NCI-H1105 (cell line): ENCODE measurements around the gene TTLL10.
A peak's percentile ranks its signal among the peaks of the same experiment; 100 is the strongest.
"Not testable (repeated sequence)": the region's sequence is repeated elsewhere in the genome, so short reads cannot be mapped to it uniquely, and the experiment has no call there.

Source experiments
- DNase-seq: peaks from one replicate; lab custom pipeline; 2025; lab: John Stamatoyannopoulos, UW

Gene TTLL10

GRCh38 chr1:1141911-1142250 lies 31.8 kb upstream of the TTLL10 start:
- DNase-seq: no peak

- not testable (repeated sequence) for DNase-seq
Observed at GRCh38 chr1:1142352-1142751, 31.3 kb upstream of the TTLL10 start.

DNA sequence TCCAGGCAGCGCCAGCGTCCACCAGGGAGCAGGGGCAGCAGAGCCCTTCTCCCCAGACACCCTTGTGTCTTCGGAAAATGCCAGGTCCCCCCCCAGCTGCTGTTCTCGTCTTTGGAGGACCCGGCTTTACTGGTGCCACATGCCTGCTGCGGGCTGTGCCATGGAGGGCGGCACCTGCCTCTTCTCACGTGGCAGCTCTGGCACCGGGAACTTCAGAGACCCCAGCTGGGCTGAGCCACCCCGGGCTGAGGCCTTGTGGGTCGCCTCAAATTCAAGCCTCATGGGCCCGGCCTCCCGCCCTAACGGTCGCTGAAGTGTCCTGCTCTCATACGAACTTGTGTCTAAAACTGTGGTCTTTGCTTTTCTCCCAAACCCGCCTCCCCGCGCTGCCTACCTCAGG lies 30.8 kb upstream of the TTLL10 start:
- no peak for DNase-seq

DNA sequence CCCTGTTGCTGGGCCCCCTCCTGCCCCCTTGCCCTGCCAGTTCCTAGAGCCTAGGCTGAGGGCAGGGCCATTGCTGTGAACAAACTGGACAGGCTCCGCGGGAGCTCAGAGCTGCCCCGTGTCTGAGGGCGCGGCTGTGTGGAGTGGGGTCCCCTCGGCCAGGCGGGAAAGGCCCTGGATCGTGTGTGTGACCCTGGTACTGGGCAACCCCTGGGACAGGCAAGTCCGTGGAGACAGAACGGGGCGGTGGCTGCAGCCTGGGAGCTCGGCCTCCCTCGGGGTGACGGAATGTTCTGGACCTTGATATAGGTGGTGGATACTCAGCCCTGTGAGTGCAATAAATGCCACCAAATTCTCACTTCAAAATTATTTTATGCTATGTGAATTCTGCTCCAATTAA lies 30.0 kb upstream of the TTLL10 start:
- no peak for DNase-seq

- peak; percentile 90 for DNase-seq
Observed at GRCh38 chr1:1144122-1144842, 29.4 kb upstream of the TTLL10 start.

GRCh38 chr1:1144843-1145546 lies 28.7 kb upstream of the TTLL10 start:
- DNase-seq: no peak

DNA sequence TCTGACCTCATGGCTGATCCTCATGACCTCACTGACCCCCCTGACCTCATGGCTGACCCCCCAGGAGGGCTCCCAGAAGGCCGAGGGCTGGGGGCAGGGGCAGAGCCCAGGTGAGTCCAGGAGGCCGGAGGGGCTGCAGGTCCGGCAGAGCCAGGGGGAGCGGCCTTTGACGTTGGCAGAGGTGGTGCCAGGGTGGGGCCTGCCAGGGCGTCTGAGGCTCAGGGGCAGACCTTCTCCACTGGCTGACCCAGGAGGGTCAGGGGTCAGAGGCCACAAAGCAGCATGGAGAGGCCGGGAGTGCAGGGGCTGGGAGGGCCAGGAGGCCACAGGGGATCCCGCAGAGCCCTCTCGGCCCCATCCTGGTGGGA lies 28.1 kb upstream of the TTLL10 start:
- DNase-seq: no peak

DNA sequence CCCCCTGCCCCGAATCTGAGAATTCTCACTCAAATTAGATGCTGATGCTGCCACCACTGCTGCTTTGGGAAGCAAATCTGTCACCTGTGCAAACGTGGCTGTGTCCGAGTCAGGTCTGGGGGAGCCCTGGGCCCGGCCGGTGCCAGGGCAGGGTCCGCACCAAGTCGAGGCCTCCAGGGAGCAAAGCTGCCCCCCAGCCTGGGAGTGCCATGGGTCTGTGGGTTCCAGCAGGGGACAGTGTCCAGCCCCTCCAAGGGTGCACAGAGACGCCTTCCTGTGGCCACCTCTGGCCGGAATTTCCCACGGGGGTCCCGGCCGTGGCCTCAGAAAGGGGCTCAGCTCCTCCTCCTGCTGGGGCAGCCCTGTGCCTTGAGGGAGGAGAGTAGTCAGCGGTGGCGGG lies 27.7 kb upstream of the TTLL10 start:
- no peak for DNase-seq

DNA sequence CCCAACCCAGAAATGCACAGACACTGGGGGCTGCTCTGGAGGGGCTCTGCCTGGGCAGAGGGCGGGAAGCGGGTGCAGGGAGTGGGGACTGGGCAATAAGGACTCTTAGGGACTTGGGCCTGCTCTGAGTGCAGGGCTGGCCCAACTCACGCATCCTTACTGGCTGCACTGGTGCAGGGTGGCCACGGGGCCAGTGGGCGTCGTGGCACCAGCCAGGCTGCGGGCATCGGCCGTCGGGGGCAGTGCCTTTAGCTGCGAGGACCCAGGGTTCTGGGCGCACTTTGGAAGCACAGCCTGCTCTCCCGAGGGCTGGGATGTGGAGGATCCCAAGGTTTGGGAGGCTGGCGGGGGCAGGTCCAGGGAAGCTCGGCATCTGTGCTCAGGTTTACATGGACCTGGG lies 27.1 kb upstream of the TTLL10 start:
- DNase-seq: no peak

DNA sequence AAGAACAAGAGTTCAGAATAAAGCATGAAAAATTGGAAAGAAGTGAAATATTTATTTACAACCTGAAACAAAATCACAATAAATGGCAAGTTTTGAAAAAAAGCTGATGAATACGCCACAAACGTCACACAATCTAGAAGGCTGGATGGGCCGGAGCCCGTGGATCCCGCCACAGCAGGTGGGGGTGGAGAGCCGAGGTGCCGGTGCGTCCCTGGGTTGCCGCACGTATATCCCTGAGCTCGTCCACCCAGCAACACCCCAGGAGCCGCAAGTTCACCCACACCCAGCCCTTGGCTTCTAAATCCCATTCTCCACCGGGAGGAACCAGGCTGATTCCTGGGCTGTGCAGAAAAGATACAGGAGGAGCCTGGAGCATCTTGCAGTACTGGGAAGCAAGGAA lies 25.6 kb upstream of the TTLL10 start:
- DNase-seq: no peak

GRCh38 chr1:1148569-1148968 lies 25.1 kb upstream of the TTLL10 start:
- no peak for DNase-seq

DNA sequence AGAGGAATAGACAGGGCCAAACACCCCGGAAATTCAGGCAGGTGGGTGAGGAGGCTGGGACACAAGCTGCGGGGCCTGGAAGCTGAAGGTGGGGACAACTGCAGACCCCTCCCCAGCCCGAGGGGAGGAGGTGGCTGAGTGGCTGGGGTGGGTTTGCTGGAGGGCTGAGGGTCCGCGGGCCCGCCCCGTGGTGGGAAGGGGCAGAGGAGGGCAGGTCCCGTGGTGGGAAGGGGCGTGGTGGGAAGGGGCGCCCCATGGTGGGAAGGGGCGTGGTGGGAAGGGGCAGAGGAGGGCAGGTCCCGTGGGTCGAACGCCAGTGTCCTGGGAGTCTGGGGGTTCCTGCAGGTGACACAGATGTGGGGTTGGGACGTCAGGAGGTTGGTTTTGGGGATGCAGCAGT lies 24.3 kb upstream of the TTLL10 start:
- no peak for DNase-seq

DNA sequence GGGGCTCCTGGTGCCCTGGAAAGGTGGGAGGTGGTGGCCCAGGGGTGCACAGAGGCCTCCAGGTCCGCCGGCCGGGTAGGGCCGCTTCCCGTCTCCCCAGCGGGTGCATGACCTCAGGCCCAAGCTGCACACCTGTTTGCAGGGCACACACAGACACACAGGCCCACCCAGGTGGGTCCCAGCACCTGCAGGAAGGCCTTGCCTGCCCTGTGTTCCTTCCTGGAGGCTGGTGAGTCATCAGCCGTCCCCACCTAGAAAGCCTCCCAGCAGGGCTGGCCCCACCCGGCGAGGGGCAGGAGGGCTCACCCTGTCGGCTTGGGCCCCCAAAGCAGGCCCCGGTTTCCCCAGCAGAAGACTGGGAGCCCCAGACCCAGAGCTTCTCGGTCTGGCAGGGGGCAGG lies 23.6 kb upstream of the TTLL10 start:
- DNase-seq: no peak

GRCh38 chr1:1151306-1151705 lies 22.4 kb upstream of the TTLL10 start:
- DNase-seq: no peak

DNA sequence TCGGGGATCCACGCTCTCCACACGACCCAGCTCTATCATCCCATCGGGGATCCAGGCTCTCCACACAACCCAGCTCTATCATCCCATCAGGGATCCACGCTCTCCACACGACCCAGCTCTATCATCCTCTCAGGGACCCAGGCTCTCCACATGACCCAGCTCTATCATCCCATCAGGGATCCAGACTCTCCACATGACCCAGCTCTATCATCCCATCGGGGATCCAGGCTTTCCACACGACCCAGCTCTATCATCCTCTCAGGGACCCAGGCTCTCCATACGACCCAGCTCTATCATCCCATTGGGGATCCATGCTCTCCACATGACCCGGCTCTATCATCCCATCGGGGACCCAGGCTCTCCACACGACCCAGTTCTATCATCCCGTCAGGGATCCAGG lies 21.2 kb upstream of the TTLL10 start:
- not testable (repeated sequence) for DNase-seq

DNA sequence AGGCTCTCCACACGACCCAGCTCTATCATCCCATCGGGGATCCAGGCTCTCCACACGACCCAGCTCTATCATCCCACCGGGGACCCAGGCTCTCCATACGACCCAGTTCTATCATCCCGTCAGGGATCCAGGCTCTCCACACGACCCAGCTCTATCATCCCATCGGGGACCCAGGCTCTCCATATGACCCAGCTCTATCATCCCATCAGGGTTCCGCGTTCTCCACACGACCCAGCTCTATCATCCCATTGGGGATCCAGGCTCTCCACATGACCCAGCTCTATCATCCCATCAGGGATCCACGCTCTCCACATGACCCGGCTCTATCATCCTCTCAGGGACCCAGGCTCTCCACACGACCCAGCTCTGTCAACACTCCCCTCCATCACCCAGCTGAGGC lies 20.5 kb upstream of the TTLL10 start:
- not testable (repeated sequence) for DNase-seq

- no peak for DNase-seq
Observed at GRCh38 chr1:1153874-1154273, 19.8 kb upstream of the TTLL10 start.

DNA sequence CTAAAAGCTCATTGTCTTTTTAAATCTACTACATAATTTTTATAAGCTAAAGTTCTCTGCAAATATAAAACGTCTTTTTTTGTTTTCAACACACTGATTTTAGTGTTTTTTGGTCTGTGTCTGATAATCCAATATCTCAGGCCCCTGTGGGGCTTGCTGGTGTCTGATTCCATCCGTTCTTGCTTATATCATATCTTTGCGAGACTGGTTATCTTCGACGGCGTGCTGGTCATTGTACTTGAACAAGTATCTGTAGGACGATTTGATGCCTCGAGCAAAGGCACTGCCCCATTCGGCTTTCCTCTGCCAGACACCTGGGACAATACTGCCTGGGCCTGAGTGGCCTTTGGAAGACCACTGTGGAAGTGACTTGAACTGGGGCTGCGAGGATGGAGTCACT lies 18.4 kb upstream of the TTLL10 start:
- no peak for DNase-seq

- no peak for DNase-seq
Observed at GRCh38 chr1:1156140-1157032, 17.3 kb upstream of the TTLL10 start.

GRCh38 chr1:1157033-1157365 lies 16.7 kb upstream of the TTLL10 start:
- no peak for DNase-seq

- no peak for DNase-seq
Observed at GRCh38 chr1:1157426-1157913, 16.2 kb upstream of the TTLL10 start.

- DNase-seq: no peak
Observed at GRCh38 chr1:1157914-1158710, 15.6 kb upstream of the TTLL10 start.
